Astrocyte of the spinal cord (primary cell): Measurements from ENCODE around the gene MCM9.
"Not testable (repeated sequence)": the region's sequence is repeated elsewhere in the genome, so short reads cannot be mapped to it uniquely, and the experiment has no call there.

Experiments used
- DNase-seq: peaks from one replicate; pipeline ENCODE4 v3.0.0; 2011; ENCODE audit warnings: low read depth, low spot score
- H3K4me3 ChIP-seq: 2 replicates; pipeline ENCODE4 v1.5.1; 2011; ENCODE audit warnings: low read depth, mild to moderate bottlenecking, low read length, moderate library complexity
- in situ Hi-C: cut with HindIII; loops from 2 replicates; pipeline ENCODE4 v1.10.0; 2017; ENCODE audit warnings: low sequenced_read_pairs
- TF ChIP-seq, protein P1 (sequence below): IDR thresholded peaks from 2 replicates; pipeline ENCODE4 v1.5.1; 2012; ENCODE audit warnings: low read depth, mild to moderate bottlenecking, low read length, inconsistent platforms

Gene MCM9

GRCh38 chr6:118768904-118769325 lies 166.0 kb downstream of the MCM9 start:
- no peak overlapping the region for H3K4me3 ChIP-seq
- TF ChIP-seq, protein P1, sequence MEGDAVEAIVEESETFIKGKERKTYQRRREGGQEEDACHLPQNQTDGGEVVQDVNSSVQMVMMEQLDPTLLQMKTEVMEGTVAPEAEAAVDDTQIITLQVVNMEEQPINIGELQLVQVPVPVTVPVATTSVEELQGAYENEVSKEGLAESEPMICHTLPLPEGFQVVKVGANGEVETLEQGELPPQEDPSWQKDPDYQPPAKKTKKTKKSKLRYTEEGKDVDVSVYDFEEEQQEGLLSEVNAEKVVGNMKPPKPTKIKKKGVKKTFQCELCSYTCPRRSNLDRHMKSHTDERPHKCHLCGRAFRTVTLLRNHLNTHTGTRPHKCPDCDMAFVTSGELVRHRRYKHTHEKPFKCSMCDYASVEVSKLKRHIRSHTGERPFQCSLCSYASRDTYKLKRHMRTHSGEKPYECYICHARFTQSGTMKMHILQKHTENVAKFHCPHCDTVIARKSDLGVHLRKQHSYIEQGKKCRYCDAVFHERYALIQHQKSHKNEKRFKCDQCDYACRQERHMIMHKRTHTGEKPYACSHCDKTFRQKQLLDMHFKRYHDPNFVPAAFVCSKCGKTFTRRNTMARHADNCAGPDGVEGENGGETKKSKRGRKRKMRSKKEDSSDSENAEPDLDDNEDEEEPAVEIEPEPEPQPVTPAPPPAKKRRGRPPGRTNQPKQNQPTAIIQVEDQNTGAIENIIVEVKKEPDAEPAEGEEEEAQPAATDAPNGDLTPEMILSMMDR = no peak
- in situ Hi-C loops = no loop called here
- no peak for DNase-seq

- in situ Hi-C loops = no loop called here
- no peak overlapping the region for H3K4me3 ChIP-seq
- DNase-seq = no peak
- TF ChIP-seq, protein P1 = no peak
These were observed 166.5 kb downstream of the MCM9 start for GRCh38 chr6:118768441-118768840.

DNA sequence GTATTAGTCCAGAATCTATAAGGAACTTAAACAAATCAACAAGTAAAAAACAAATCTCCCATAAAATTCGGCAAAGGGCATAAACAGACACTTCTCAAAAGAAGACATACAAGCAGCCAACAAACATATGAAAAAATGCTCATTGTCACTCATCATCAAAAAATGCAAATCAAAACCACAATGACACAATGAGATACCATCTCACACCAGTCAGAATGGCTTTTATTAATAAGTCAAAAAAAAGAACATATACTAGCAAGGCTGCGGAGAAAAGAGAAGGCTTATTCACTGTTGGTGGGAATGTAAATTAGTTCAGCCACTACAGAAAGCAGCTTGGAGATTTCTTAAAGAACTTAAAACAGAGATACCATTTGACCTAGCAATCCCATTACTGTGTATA lies 169.6 kb downstream of the MCM9 start:
- H3K4me3 ChIP-seq, DNase-seq, in situ Hi-C loops: not testable (repeated sequence)

- in situ Hi-C loops = no loop called here
- DNase-seq = no peak
- TF ChIP-seq, protein P1 = no peak
- no peak overlapping the region for H3K4me3 ChIP-seq
These were observed 170.2 kb downstream of the MCM9 start for GRCh38 chr6:118764766-118765165.
